GM23338 (cell line): ENCODE results near the gene TRABD. TPM values are rescaled to one million over a fixed set of nuclear protein-coding genes. Genes with fewer than 3 reads are reported as not detected.

Source experiments
- ATAC-seq: fragments of 200-7000 bp; cut with Tn5 transposase; 3 replicates; pipeline ENCODE4 v1.9.1; 2020
- DNase-seq: peaks from one replicate; pipeline ENCODE4 v3.0.0-alpha.2; 2015; ENCODE audit warnings: low spot score
- H2AFZ ChIP-seq: fragments of 200-600 bp; sonication (generic); 2 replicates; pipeline ENCODE4 v1.8.0; 2016; ENCODE audit warnings: antibody characterized with exemption, mild to moderate bottlenecking, moderate library complexity
- H3F3A ChIP-seq: fragments of 200-600 bp; sonication (generic); replicated peaks from 2 replicates; pipeline ENCODE4 v1.8.0; 2017; ENCODE audit warnings: antibody characterized with exemption, mixed run types, low read depth
- H3K27ac ChIP-seq: fragments of 200-600 bp; sonication (generic); 2 replicates; pipeline ENCODE4 v1.6.1; 2016; ENCODE audit warnings: low read depth
- H3K27me3 ChIP-seq: fragments of 200-600 bp; sonication (generic); 2 replicates; pipeline ENCODE4 v1.8.0; 2016; ENCODE audit warnings: mild to moderate bottlenecking, mixed run types, moderate library complexity; ENCODE audit not compliant: insufficient read depth
- H3K36me3 ChIP-seq: fragments of 200-600 bp; sonication (generic); 2 replicates; pipeline ENCODE4 v1.8.0; 2016; ENCODE audit warnings: mild to moderate bottlenecking; ENCODE audit not compliant: insufficient read depth
- H3K4me1 ChIP-seq: fragments of 200-600 bp; sonication (generic); 2 replicates; pipeline ENCODE4 v1.8.0; 2016; ENCODE audit warnings: mild to moderate bottlenecking, moderate library complexity; ENCODE audit not compliant: insufficient read depth
- H3K4me2 ChIP-seq: fragments of 200-600 bp; sonication (generic); 2 replicates; pipeline ENCODE4 v1.7.1; 2017; ENCODE audit warnings: mixed run types
- H3K4me3 ChIP-seq: fragments of 200-600 bp; sonication (generic); 2 replicates; pipeline ENCODE4 v1.6.1; 2016; ENCODE audit warnings: mixed run types
- H3K79me2 ChIP-seq: fragments of 200-600 bp; sonication (generic); replicated peaks from 2 replicates; pipeline ENCODE4 v1.8.0; 2017; ENCODE audit warnings: mild to moderate bottlenecking; ENCODE audit not compliant: insufficient read depth
- H3K9me2 ChIP-seq: fragments of 200-600 bp; sonication (generic); 2 replicates; pipeline ENCODE4 v1.8.0; 2017; ENCODE audit not compliant: insufficient read depth
- H4K20me1 ChIP-seq: fragments of 200-600 bp; sonication (generic); replicated peaks from 2 replicates; pipeline ENCODE4 v1.8.0; 2017; ENCODE audit warnings: mild to moderate bottlenecking; ENCODE audit not compliant: insufficient read depth
- H3K27ac Mint-ChIP-seq: 2 replicates; pipeline ENCODE4 v1.8.0; 2020; ENCODE audit warnings: inconsistent platforms, mild to moderate bottlenecking, moderate library complexity, mixed read lengths
- H3K27me3 Mint-ChIP-seq: 3 replicates; pipeline ENCODE4 v1.8.0; 2022; ENCODE audit warnings: low read depth, mild to moderate bottlenecking, moderate library complexity, mixed read lengths, inconsistent platforms; ENCODE audit not compliant: insufficient read depth, poor library complexity
- H3K36me3 Mint-ChIP-seq: 3 replicates; pipeline ENCODE4 v1.8.0; 2021; ENCODE audit warnings: low read depth, mild to moderate bottlenecking, inconsistent platforms, moderate library complexity, mixed read lengths
- H3K4me1 Mint-ChIP-seq: 3 replicates; pipeline ENCODE4 v1.8.0; 2020; ENCODE audit warnings: mild to moderate bottlenecking, inconsistent platforms, mixed read lengths
- H3K4me3 Mint-ChIP-seq: 3 replicates; pipeline ENCODE4 v1.8.0; 2021; ENCODE audit warnings: moderate library complexity, mild to moderate bottlenecking, inconsistent platforms, mixed read lengths
- H3K9me3 Mint-ChIP-seq: 3 replicates; pipeline ENCODE4 v1.8.0; 2020; ENCODE audit warnings: moderate library complexity, mild to moderate bottlenecking, inconsistent platforms, mixed read lengths
- EZH2 ChIP-seq: fragments of 200-600 bp; sonication (generic); IDR thresholded peaks from one replicate; pipeline ENCODE4 v1.8.0; 2017; ENCODE audit warnings: antibody characterized with exemption, mild to moderate bottlenecking, low read depth; ENCODE audit not compliant: unreplicated experiment
- JUNB ChIP-seq: IDR thresholded peaks from one replicate; pipeline ENCODE4 v1.6.1; 2016; ENCODE audit warnings: antibody characterized with exemption; ENCODE audit not compliant: unreplicated experiment
- POLR2AphosphoS5 ChIP-seq: IDR thresholded peaks from 2 replicates; pipeline ENCODE4 v1.6.1; 2016; ENCODE audit warnings: antibody characterized with exemption, low read depth
- ZNF331 ChIP-seq: fragments of 250-450 bp; sonication (Bioruptor Pico); IDR thresholded peaks from 2 replicates; pipeline ENCODE4 v1.5.0; 2020; ENCODE audit warnings: low read depth, mild to moderate bottlenecking, moderate library complexity
- polyA plus RNA-seq: library from polyadenylated mRNA; unstranded; fragments of >200 nt; fragmentation: Nextera tagmentation; extraction: Ambion mirVana; gene quantifications from 2 replicates; pipeline ENCODE4 v1.2.1, GENCODE V29; 2016
- total RNA-seq: library from RNA; depleted of rRNA; stranded (reverse); fragments of >200 nt; shearing (Covaris generic); gene quantifications from 2 replicates; pipeline ENCODE4 v1.2.3, GENCODE V29; 2014
- TF ChIP-seq, protein P1 (sequence below): IDR thresholded peaks from one replicate; pipeline ENCODE4 v1.6.1; 2018; ENCODE audit warnings: antibody characterized with exemption; ENCODE audit not compliant: unreplicated experiment
- TF ChIP-seq, protein P2 (sequence below): fragments of 250-450 bp; sonication (Bioruptor Pico); IDR thresholded peaks from 2 replicates; pipeline ENCODE4 v1.5.0; 2020; ENCODE audit warnings: mild to moderate bottlenecking, moderate library complexity
- TF ChIP-seq, protein P3 (sequence below): IDR thresholded peaks from 2 replicates; pipeline ENCODE4 v1.6.1; 2016; ENCODE audit warnings: antibody characterized with exemption

Gene TRABD
- total and polyA plus RNA-seq, 2 experiments from 2014 or later = 44.1 to 66.1 TPM

DNA sequence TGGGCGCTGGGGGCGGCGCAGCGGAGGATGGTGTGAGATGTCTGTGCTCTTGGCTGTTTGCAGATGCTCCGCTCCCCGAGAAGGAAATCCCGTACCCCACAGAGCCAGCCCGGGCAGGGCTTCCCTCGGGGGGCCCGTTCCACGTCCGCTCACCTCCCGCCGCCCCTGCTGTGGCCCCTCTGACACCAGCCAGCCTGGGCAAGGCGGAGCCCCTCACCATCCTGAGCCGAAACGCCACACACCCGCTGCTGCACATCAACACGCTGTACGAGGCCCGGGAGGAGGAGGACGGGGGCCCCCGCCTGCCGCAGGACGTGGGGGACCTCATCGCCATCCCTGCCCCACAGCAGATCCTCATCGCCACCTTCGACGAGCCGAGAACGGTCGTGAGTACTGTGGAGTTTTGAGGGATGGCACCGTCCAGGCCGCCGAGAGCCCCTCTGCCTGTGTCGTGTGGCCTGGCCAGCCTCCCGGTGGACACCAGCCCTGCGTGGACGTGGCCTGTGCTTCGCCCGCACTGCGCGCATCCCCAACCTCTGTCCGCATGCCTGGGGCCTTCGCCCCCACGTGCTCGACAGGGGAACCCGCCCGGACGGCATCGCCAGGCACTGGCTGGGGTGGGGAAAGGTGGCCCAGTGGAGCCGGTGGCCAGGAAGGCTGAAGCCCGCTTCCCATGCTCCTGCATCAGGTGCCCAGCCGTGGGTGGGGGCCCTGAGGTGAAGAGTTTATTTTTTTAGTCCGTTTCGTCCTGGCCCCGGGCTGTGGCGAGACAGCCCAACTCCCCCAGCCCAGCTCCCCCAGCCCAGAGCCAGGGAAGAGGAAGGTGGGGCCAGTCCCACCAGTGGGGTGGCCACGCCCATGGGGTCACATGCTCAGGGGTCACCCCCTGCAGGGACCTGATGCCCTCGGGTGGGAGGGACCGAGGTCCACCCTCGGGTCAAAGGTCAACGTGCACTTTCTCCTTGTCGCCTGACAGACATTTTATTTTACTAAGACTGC is 6.5 kb upstream of the TRABD start:
- Histone ChIP-seq H3K27me3 (0 out of 2 replicates have a peak, but pooled peaks cover 5% of the 10 kb centered on the region), H3K27ac (no peak overlapping the region), H3K36me3 (no peaks in the 10 kb centered on the region), H3K79me2 (no peaks in the 10 kb centered on the region), H4K20me1 (no peaks in the 10 kb centered on the region), H3K4me3 (no peak overlapping the region), H3K4me2 (no peak overlapping the region), H3K4me1 (peaks cover 5% of the 10 kb centered on the region), H2AFZ (no peak overlapping the region), H3F3A (no peaks in the 10 kb centered on the region), H3K9me2 (no peaks in the 10 kb centered on the region)
- Mint-ChIP-seq H3K9me3 (no peaks in the 10 kb centered on the region), H3K4me3 (no peak overlapping the region; the same call in 2 of the 3 replicates), H3K27ac (no peak overlapping the region), H3K36me3 (peaks cover 4% of the 10 kb centered on the region; the same call in 1 of the 3 replicates), H3K4me1 (peaks cover 5% of the 10 kb centered on the region), H3K27me3 (peaks cover 17% of the 10 kb centered on the region)
- ATAC-seq (no peak), DNase-seq (no peak)
- TF ChIP-seq, protein P1, sequence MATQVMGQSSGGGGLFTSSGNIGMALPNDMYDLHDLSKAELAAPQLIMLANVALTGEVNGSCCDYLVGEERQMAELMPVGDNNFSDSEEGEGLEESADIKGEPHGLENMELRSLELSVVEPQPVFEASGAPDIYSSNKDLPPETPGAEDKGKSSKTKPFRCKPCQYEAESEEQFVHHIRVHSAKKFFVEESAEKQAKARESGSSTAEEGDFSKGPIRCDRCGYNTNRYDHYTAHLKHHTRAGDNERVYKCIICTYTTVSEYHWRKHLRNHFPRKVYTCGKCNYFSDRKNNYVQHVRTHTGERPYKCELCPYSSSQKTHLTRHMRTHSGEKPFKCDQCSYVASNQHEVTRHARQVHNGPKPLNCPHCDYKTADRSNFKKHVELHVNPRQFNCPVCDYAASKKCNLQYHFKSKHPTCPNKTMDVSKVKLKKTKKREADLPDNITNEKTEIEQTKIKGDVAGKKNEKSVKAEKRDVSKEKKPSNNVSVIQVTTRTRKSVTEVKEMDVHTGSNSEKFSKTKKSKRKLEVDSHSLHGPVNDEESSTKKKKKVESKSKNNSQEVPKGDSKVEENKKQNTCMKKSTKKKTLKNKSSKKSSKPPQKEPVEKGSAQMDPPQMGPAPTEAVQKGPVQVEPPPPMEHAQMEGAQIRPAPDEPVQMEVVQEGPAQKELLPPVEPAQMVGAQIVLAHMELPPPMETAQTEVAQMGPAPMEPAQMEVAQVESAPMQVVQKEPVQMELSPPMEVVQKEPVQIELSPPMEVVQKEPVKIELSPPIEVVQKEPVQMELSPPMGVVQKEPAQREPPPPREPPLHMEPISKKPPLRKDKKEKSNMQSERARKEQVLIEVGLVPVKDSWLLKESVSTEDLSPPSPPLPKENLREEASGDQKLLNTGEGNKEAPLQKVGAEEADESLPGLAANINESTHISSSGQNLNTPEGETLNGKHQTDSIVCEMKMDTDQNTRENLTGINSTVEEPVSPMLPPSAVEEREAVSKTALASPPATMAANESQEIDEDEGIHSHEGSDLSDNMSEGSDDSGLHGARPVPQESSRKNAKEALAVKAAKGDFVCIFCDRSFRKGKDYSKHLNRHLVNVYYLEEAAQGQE = no peak
- TF ChIP-seq, protein P2, sequence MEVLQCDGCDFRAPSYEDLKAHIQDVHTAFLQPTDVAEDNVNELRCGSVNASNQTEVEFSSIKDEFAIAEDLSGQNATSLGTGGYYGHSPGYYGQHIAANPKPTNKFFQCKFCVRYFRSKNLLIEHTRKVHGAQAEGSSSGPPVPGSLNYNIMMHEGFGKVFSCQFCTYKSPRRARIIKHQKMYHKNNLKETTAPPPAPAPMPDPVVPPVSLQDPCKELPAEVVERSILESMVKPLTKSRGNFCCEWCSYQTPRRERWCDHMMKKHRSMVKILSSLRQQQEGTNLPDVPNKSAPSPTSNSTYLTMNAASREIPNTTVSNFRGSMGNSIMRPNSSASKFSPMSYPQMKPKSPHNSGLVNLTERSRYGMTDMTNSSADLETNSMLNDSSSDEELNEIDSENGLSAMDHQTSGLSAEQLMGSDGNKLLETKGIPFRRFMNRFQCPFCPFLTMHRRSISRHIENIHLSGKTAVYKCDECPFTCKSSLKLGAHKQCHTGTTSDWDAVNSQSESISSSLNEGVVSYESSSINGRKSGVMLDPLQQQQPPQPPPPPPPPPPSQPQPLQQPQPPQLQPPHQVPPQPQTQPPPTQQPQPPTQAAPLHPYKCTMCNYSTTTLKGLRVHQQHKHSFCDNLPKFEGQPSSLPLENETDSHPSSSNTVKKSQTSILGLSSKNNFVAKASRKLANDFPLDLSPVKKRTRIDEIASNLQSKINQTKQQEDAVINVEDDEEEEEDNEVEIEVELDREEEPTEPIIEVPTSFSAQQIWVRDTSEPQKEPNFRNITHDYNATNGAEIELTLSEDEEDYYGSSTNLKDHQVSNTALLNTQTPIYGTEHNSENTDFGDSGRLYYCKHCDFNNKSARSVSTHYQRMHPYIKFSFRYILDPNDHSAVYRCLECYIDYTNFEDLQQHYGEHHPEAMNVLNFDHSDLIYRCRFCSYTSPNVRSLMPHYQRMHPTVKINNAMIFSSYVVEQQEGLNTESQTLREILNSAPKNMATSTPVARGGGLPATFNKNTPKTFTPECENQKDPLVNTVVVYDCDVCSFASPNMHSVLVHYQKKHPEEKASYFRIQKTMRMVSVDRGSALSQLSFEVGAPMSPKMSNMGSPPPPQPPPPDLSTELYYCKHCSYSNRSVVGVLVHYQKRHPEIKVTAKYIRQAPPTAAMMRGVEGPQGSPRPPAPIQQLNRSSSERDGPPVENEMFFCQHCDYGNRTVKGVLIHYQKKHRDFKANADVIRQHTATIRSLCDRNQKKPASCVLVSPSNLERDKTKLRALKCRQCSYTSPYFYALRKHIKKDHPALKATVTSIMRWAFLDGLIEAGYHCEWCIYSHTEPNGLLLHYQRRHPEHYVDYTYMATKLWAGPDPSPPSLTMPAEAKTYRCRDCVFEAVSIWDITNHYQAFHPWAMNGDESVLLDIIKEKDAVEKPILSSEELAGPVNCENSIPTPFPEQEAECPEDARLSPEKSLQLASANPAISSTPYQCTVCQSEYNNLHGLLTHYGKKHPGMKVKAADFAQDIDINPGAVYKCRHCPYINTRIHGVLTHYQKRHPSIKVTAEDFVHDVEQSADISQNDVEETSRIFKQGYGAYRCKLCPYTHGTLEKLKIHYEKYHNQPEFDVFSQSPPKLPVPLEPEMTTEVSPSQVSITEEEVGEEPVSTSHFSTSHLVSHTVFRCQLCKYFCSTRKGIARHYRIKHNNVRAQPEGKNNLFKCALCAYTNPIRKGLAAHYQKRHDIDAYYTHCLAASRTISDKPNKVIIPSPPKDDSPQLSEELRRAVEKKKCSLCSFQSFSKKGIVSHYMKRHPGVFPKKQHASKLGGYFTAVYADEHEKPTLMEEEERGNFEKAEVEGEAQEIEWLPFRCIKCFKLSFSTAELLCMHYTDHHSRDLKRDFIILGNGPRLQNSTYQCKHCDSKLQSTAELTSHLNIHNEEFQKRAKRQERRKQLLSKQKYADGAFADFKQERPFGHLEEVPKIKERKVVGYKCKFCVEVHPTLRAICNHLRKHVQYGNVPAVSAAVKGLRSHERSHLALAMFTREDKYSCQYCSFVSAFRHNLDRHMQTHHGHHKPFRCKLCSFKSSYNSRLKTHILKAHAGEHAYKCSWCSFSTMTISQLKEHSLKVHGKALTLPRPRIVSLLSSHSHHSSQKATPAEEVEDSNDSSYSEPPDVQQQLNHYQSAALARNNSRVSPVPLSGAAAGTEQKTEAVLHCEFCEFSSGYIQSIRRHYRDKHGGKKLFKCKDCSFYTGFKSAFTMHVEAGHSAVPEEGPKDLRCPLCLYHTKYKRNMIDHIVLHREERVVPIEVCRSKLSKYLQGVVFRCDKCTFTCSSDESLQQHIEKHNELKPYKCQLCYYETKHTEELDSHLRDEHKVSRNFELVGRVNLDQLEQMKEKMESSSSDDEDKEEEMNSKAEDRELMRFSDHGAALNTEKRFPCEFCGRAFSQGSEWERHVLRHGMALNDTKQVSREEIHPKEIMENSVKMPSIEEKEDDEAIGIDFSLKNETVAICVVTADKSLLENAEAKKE (CRISPR knock-in tag) = no peak
- no peak for TF ChIP-seq JUNB
- no peak for TF ChIP-seq ZNF331 (CRISPR knock-in tag)
- no peak for TF ChIP-seq POLR2AphosphoS5
- TF ChIP-seq EZH2 = no peak
- TF ChIP-seq, protein P3, sequence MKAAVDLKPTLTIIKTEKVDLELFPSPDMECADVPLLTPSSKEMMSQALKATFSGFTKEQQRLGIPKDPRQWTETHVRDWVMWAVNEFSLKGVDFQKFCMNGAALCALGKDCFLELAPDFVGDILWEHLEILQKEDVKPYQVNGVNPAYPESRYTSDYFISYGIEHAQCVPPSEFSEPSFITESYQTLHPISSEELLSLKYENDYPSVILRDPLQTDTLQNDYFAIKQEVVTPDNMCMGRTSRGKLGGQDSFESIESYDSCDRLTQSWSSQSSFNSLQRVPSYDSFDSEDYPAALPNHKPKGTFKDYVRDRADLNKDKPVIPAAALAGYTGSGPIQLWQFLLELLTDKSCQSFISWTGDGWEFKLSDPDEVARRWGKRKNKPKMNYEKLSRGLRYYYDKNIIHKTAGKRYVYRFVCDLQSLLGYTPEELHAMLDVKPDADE = no peak
